ENCODE data around the gene TMEM255B. TPM values are rescaled to one million over a fixed set of nuclear protein-coding genes. Genes with fewer than 3 reads are reported as not detected.

The TMEM255B gene
- total and polyA plus RNA-seq, 9 of the 15 experiments (the other 6 are each of a cell fraction or from before 2014, with no cell fraction given) = 0.01 to 0.75 (median 0.23) TPM

DNA sequence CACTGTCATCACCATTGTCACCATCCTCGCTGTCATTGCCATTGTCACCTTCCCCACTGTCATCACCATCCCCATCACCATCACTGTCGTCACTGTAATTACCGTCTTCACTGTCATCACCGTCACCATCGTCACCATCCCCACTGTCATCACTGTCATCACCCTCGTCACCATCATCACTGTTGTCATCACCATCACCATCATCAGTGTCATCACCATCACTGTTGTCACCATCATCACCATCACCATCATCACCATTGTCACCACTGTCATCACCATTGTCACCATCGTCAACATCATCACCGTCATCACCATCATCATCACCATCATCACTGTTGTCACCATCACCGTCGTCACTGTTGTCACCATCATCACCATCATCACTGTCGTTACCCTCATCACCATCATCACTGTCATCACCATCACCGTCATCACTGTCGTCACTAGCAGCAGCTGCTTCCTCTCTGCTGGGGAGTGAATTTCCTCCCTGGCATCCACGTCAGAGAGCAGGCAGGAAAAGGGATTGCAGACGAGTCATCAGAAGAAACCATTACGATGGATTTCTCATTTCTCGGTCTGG is 27.3 kb downstream of the TMEM255B start (continued):
- TF ChIP-seq ZNF407 (IDR thresholded peaks at IDR 0.05; ENCODE audit: low read depth) (no peak), ZBTB11 (CRISPR knock-in tag; IDR thresholded peaks at IDR 0.05) (no peak), RAD51 (IDR thresholded peaks at IDR 0.05; ENCODE audit: borderline replicate concordance, low read depth) (no peak), TBL1XR1 (IDR thresholded peaks at IDR 0.05; ENCODE audit: low read length in 2 of 2) (no peak), WHSC1 (IDR thresholded peaks at IDR 0.05; ENCODE audit: low read length) (no peak)
- TF ChIP-seq, protein P1, sequence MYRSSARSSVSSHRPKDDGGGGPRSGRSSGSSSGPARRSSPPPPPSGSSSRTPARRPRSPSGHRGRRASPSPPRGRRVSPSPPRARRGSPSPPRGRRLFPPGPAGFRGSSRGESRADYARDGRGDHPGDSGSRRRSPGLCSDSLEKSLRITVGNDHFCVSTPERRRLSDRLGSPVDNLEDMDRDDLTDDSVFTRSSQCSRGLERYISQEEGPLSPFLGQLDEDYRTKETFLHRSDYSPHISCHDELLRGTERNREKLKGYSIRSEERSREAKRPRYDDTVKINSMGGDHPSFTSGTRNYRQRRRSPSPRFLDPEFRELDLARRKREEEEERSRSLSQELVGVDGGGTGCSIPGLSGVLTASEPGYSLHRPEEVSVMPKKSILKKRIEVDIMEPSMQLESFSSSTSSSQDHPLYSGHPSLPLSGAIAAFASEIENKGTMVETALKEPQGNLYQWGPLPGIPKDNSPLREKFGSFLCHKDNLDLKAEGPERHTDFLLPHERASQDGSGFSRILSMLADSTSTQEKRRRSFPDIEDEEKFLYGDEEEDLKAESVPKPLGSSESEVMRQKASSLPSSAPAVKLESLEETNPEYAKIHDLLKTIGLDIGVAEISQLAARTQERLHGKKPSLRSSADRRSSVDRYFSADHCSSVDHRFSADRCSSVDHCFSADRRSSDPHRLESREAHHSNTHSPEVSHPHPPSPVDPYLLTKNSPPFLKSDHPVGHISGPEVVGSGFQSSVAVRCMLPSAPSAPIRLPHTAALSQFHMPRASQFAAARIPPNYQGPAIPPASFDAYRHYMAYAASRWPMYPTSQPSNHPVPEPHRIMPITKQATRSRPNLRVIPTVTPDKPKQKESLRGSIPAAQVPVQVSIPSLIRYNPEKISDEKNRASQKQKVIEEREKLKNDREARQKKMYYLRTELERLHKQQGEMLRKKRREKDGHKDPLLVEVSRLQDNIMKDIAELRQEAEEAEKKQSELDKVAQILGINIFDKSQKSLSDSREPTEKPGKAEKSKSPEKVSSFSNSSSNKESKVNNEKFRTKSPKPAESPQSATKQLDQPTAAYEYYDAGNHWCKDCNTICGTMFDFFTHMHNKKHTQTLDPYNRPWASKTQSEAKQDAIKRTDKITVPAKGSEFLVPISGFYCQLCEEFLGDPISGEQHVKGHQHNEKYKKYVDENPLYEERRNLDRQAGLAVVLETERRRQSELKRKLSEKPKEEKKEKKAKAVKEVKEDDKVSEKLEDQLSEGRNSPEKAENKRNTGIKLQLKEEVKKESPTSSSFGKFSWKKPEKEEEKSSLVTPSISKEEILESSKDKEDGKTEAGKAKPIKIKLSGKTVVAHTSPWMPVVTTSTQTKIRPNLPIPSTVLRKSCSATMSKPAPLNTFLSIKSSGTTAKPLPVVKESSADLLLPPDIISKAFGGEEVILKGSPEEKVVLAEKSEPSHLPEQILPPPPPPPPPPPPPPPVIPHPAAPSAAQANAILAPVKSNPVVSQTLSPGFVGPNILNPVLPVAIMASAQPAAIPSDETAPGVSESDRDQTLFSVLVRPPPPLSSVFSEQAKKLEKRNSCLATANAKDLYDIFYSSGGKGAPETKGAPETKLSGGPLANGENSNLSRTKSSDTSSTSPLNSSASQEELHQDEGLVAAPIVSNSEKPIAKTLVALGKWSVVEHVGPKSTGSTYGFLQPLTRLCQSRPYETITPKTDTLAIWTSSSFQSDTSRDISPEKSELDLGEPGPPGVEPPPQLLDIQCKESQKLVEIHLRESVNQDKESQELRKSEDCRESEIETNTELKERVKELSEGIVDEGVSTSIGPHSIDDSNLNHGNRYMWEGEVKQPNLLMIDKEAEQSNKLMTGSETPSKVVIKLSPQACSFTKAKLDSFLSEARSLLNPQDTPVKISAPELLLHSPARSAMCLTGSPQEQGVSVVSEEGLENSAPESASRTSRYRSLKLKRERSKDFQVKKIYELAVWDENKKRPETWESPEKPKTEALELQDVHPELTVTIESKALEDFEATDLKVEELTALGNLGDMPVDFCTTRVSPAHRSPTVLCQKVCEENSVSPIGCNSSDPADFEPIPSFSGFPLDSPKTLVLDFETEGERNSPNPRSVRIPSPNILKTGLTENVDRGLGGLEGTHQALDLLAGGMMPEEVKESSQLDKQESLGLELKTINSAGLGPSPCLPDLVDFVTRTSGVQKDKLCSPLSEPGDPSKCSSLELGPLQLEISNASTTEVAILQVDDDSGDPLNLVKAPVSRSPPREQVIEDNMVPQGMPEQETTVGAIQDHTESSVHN (IDR thresholded peaks at IDR 0.05; ENCODE audit: borderline replicate concordance in 1 of 2, low read depth in 1 of 2) = peak in 1 of 2 experiments; percentile 58; a peak in 2 of 4 replicates
